ENCODE measurements around the gene LRRC3.
"Not testable (repeated sequence)": the region's sequence is repeated elsewhere in the genome, so short reads cannot be mapped to it uniquely, and the experiment has no call there.

The LRRC3 gene

GRCh38 chr21:44498280-44499210, 43.2 kb downstream of the LRRC3 start:
- no peak for DNase-seq

DNA sequence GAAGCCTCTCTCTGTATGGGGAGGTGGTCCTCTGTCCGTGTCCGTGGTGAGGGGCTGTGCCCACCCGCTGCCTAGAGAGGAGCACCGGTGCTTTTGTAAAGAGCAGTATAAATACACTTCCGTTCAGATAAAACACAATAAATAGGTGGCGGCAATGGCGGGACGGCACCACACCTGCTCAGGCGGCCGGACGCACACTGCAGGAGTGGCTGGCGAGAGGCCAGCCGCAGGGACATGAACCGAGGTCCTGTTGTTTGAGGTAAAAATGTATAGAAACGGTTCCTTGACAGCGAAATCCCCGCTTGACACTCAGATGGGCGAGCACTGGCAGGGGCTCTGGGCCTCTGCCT, 43.9 kb downstream of the LRRC3 start:
- DNase-seq: no peak

GRCh38 chr21:44499631-44500030, 44.3 kb downstream of the LRRC3 start:
- no peak for DNase-seq

DNA sequence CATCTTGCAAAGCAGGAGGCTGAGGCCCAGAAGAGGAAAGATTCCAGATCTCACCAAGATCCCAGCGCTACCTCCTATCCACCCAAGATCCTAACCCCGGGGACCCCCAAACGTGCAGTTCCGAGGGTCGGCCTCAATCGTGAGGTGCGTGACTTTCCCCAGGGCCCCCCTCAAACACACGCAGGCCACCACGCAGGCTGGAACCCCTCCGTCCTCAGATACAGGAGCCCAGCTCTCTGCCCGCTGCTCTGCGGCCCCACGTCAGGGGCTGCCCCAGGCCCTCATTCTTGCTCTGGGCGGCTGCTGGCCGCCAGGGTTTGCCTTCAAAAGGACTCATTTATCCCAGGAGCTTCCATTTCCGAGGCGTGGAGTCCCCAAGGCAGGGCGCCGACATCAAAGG, 44.8 kb downstream of the LRRC3 start:
- DNase-seq: no peak

- DNase-seq: no peak
Measured at GRCh38 chr21:44502171-44502958, 47.1 kb downstream of the LRRC3 start.

GRCh38 chr21:44503006-44503889, 47.9 kb downstream of the LRRC3 start:
- DNase-seq: not testable (repeated sequence)

GRCh38 chr21:44503901-44504399, 48.6 kb downstream of the LRRC3 start:
- DNase-seq: no peak

- no peak for DNase-seq
Measured at GRCh38 chr21:44505673-44506278, 50.5 kb downstream of the LRRC3 start.

GRCh38 chr21:44506279-44507255, 51.3 kb downstream of the LRRC3 start:
- DNase-seq: no peak

DNA sequence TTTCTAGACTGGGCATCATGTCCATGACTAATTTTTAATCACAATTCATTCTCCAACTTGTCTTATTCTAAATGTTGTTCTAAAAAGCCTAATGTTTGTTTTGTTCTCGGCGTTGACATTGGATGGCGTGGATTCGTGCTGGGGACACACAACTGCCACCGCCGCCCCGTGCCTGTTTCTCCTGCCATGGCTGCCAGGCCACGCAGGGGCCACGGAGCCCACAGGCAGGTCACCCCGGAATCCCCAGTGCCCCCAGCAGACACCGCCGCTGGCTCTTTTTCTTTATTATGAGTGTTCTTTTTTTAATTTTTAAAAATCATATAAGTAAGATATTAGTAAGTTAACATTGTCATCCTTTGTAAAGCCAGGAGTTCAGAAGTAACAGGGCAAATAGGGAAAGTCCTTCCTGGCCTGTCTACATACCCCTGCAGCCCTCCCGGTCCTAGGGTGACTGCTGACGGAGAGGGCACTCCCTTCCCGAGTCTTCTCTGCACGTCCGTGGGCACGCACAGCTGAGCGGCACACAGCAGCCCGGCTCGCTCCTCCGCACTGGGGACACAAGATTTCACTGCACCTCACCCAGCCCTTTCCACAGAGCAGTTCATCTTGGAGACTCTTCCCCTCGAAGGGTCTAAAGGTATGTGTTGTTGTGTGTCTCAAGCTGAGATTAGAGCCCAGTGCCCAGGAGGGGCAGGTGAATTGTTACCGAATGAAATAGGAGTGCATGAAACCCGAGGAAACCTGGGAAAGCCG, 52.5 kb downstream of the LRRC3 start:
- no peak for DNase-seq

DNA sequence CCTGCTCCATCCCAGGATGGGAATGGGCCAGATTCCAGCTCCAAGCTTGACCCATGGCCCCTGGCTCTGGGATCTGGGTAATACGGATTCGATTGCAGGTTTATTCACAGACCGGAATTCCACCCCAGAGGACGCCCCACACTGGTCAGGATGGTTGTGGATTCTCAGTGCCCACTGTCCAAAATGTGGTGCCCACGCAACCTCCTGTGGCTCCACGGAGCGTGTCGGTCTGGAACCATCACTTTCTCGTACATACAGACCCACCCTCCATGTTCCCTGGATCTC, 53.1 kb downstream of the LRRC3 start:
- DNase-seq: no peak

GRCh38 chr21:44508711-44509445, 53.6 kb downstream of the LRRC3 start:
- DNase-seq: no peak

- DNase-seq: no peak
Measured at GRCh38 chr21:44509539-44509938, 54.2 kb downstream of the LRRC3 start.

DNA sequence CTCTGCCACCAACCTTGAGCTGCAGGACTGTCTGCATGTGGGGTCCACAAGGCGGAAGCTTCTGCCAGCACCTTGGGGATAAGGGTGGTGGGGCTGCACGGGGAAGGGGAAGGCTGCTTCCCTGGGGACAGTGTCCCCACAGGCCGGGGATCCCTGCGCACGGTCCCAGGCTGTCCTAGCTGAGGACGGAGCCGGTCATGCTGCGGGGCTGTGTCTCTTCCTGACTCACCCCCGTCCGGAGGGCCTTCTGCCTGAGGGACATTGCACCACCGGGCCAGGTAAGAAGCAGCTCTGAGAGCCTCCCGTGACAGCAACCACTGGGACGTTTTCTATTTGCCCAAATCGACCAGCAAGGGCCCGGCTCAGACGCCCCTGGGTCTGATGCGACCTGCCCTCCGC, 54.8 kb downstream of the LRRC3 start:
- DNase-seq: no peak

DNA sequence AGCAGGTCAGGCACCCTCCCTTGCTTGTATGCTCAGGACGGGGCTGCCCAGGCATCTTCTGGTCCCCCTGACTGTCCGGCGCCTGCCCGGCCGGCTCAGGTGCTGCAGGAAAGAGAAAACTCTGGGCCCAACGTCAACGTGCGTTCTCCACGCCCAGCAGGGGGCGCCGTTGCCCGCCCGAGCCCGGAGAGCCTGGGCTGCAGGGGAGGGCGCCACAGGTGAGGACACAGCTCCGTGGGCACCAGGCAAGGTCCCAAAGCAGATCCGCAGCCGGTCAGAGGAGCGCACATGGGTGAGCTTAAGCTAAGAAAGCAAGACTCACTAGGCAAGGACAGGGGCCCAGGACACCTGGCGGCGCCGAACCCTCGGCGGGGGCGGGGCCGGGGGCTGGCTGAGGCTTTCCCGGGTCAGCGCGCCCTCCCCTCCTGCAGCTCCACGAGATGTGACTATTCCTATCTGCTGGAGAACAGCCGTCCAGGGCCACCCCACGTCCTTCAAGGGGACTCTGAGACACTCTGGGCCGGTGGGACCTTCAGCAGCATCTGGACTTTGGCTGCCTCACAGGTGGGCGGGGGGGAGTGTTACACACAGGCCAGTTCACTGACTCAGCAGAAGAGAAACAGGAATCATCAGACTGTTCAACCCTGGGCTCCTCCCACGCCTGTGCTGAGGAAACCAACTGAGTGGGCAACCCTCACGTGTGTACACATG, 55.4 kb downstream of the LRRC3 start:
- peak; percentile 82 for DNase-seq

DNA sequence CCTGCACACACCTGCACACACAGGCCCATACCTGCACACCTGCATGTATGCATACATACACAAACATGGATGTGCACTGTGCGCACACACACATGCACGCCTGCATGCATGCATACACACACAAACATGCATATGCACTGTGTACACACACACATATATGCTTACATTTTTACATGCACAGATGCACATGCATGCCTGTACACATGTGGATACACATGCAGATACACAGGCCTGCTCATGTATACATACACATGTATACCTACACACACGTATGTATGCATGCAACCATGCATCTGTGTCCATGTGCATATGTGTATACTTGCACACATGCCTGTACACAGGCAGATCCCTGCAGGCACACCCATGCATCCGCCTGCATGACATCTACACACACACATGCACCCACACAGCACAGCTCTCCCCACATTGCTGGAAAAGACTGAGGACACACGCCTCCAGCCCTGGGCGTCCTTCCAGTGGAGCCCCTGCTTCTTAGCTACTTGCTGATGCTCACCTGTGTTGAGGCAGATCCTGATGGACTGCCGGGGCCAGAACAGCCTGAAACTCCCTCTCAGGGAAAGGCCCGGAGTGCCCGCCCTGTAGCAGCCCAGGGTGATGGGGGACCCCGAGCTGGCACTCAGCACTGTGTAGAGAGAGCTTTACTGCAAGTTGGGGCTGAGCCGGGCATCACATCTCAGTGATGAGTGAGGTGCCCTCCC, 56.1 kb downstream of the LRRC3 start:
- no peak for DNase-seq
